Stimulated activated CD8-positive, alpha-beta memory T cell treated with anti-CD3 and anti-CD28 coated beads, Interleukin-7, amount 100 ng/mL, for 24 hours (primary cell): ENCODE data around the gene NFE2L3.
"Not testable (repeated sequence)": the region's sequence is repeated elsewhere in the genome, so short reads cannot be mapped to it uniquely, and the experiment has no call there.

Experiments
- DNase-seq: peaks from one replicate; pipeline ENCODE4 v3.0.0-alpha.2; 2020; ENCODE audit warnings: low read depth

The NFE2L3 gene

GRCh38 chr7:26186364-26187311, 34.6 kb downstream of the NFE2L3 start:
- DNase-seq = no peak

GRCh38 chr7:26187380-26188205, 35.6 kb downstream of the NFE2L3 start:
- DNase-seq = no peak

GRCh38 chr7:26188206-26188956, 36.4 kb downstream of the NFE2L3 start:
- no peak for DNase-seq

- DNase-seq = no peak
Measured at GRCh38 chr7:26188957-26189541, 37.1 kb downstream of the NFE2L3 start.

GRCh38 chr7:26189697-26190096, 37.7 kb downstream of the NFE2L3 start:
- DNase-seq = no peak

- DNase-seq = no peak
Measured at GRCh38 chr7:26190417-26190869, 38.4 kb downstream of the NFE2L3 start.

GRCh38 chr7:26191233-26191973, 39.4 kb downstream of the NFE2L3 start:
- no peak for DNase-seq

GRCh38 chr7:26191974-26192479, 40.0 kb downstream of the NFE2L3 start:
- no peak for DNase-seq

GRCh38 chr7:26192485-26193087, 40.6 kb downstream of the NFE2L3 start:
- DNase-seq = no peak

- no peak for DNase-seq
Measured at GRCh38 chr7:26193432-26194207, 41.6 kb downstream of the NFE2L3 start.

GRCh38 chr7:26194764-26195163, 42.8 kb downstream of the NFE2L3 start:
- DNase-seq = not testable (repeated sequence)

GRCh38 chr7:26195182-26195581, 43.2 kb downstream of the NFE2L3 start:
- no peak for DNase-seq

GRCh38 chr7:26195867-26196657, 44.1 kb downstream of the NFE2L3 start:
- DNase-seq = no peak

GRCh38 chr7:26197153-26198115, 45.4 kb downstream of the NFE2L3 start:
- DNase-seq = no peak

- no peak for DNase-seq
Measured at GRCh38 chr7:26198133-26198780, 46.3 kb downstream of the NFE2L3 start.

GRCh38 chr7:26198781-26199169, 46.8 kb downstream of the NFE2L3 start:
- DNase-seq = no peak
